ENCODE results near the gene MTMR11.

MTMR11 gene

GRCh38 chr1:149886396-149887195, 50.1 kb downstream of the MTMR11 start:
- TF ChIP-seq, protein P1, sequence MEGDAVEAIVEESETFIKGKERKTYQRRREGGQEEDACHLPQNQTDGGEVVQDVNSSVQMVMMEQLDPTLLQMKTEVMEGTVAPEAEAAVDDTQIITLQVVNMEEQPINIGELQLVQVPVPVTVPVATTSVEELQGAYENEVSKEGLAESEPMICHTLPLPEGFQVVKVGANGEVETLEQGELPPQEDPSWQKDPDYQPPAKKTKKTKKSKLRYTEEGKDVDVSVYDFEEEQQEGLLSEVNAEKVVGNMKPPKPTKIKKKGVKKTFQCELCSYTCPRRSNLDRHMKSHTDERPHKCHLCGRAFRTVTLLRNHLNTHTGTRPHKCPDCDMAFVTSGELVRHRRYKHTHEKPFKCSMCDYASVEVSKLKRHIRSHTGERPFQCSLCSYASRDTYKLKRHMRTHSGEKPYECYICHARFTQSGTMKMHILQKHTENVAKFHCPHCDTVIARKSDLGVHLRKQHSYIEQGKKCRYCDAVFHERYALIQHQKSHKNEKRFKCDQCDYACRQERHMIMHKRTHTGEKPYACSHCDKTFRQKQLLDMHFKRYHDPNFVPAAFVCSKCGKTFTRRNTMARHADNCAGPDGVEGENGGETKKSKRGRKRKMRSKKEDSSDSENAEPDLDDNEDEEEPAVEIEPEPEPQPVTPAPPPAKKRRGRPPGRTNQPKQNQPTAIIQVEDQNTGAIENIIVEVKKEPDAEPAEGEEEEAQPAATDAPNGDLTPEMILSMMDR (IDR thresholded peaks at IDR 0.05; ENCODE audit: low read length, missing control alignments): no peak
- peak overlapping the region; percentile 73 for H3K4me3 ChIP-seq (replicated peaks; ENCODE audit: low read depth, low read length)
- DNase-seq (ENCODE audit: low read depth): peak; percentile 100

DNA sequence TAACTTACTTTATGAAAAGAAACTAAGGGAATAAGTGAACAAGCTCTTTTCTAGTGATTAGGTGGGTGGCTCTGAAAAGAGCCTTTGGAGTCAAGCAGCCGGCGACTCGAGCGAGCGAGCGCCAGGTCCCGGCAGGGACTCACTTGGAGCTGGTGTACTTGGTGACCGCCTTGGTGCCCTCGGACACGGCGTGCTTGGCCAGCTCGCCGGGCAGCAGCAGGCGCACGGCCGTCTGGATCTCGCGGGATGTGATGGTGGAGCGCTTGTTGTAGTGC, 50.6 kb downstream of the MTMR11 start:
- peak overlapping the region; percentile 73 for H3K4me3 ChIP-seq (replicated peaks; ENCODE audit: low read depth, low read length)
- DNase-seq (ENCODE audit: low read depth): peak; percentile 48

DNA sequence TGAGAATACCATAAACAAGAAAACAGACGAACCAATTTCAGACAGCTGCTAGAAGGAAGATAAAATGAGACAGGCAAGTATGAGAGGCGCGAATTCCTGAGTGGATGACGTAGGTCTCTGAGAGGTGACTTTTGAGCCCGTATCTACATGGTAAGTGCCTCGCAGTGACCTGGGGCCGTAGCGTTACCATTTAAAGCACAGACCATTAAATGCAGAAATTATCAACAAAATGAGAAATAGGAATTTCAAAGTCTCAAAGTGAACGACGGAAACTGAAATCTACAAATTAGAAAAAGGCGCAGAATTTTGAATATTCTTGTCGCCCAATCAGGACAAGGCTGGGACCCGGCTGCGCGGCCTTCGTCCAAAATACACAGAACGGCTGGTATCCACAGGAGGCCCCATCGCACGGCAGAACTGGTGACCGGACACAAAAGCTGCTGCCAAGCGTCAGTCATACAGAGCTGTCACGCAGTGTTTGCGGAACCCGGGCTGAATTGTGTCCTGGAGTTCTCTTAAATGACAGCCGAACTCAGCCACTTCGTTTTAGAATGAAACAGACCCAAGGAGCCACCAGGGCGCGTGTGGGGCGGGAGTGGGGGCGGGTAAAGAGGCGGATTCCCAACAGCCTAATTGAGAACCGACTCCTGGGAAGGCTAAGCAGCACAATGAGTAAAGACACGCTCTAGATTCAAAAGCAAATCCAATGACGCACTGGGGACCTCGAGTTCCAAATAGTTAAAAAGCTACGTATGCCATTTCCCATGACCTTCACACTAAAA, 51.1 kb downstream of the MTMR11 start:
- peak; percentile 85 for DNase-seq (ENCODE audit: low read depth)
- TF ChIP-seq, protein P1 (IDR thresholded peaks at IDR 0.05; ENCODE audit: low read length, missing control alignments): no peak
- H3K4me3 ChIP-seq (replicated peaks; ENCODE audit: low read depth, low read length): peak overlapping the region; percentile 73

GRCh38 chr1:149884433-149885338, 52.0 kb downstream of the MTMR11 start:
- H3K4me3 ChIP-seq (replicated peaks; ENCODE audit: low read depth, low read length): peak overlapping the region; percentile 73
- DNase-seq (ENCODE audit: low read depth): peak; percentile 13
- TF ChIP-seq, protein P1 (IDR thresholded peaks at IDR 0.05; ENCODE audit: low read length, missing control alignments): no peak

DNA sequence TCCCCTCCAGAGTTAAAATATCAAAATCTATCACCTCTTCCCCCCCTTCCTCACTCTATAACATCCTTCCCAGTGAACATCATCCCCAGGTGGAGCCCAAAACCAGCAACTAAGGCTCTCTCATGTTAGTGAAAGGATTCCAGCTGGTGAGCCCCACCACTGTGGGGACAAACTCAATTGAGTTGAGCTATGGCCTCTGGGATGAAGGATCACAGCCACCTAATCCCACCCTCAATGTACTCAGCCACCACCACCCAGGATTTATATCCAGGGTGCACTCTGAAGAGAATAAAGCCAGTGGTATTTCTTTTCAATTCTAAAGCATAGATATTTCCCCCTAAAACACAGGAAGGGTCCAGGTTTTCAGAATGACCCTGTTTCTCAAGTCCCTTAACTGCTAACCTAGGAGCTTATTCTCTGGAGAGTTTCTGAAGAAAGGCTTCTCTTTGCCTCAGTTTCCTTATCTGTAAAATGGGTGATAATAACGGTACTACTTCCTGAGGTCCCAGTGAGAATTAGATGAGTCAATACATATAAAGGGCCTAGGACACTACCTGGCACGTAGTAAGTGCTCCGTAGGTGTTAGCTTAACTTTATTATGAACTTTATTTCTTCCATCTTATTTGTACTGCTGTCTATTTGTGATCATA, 53.0 kb downstream of the MTMR11 start:
- H3K4me3 ChIP-seq (replicated peaks; ENCODE audit: low read depth, low read length): no peak overlapping the region
- no peak for DNase-seq (ENCODE audit: low read depth)
- TF ChIP-seq, protein P1 (IDR thresholded peaks at IDR 0.05; ENCODE audit: low read length, missing control alignments): no peak

- DNase-seq (ENCODE audit: low read depth): no peak
- H3K4me3 ChIP-seq (replicated peaks; ENCODE audit: low read depth, low read length): no peak overlapping the region
- TF ChIP-seq, protein P1 (IDR thresholded peaks at IDR 0.05; ENCODE audit: low read length, missing control alignments): no peak
Observed at GRCh38 chr1:149881876-149882275, 54.8 kb downstream of the MTMR11 start.

Measured in fibroblast of pulmonary artery (primary cell).